Fibroblast of mammary gland (primary cell): ENCODE data around the gene MECR.
"Not testable (repeated sequence)": the region's sequence is repeated elsewhere in the genome, so short reads cannot be mapped to it uniquely, and the experiment has no call there.

Source experiments
- DNase-seq: peaks from one replicate; pipeline ENCODE4 v3.0.0-alpha.2; 2010; ENCODE audit warnings: low read depth
- H3K4me3 ChIP-seq: 2 replicates; pipeline ENCODE4 v1.5.1; 2011; ENCODE audit warnings: low read depth, mild to moderate bottlenecking, low read length, moderate library complexity; ENCODE audit not compliant: control insufficient read depth
- CTCF ChIP-seq: conservative IDR thresholded peaks from 2 replicates; pipeline ENCODE4 v1.5.1; 2011; ENCODE audit warnings: low read depth, low read length, inconsistent platforms; ENCODE audit not compliant: control insufficient read depth, insufficient read depth

Gene MECR

GRCh38 chr1:29236712-29237128 lies 6.0 kb upstream of the MECR start:
- peak overlapping the region; percentile 61 for H3K4me3 ChIP-seq
- no peak for TF ChIP-seq CTCF
- no peak for DNase-seq

- DNase-seq: peak; percentile 53
- TF ChIP-seq CTCF: no peak
- H3K4me3 ChIP-seq: peak within 1 kb of the TSS; percentile 61
Measured at GRCh38 chr1:29235955-29236711, 5.4 kb upstream of the MECR start, which contains the start of gene PTPRU. PTPRU (plus strand) TSS chr1:29236522; CDS start chr1:29236645, 123 bp downstream.

GRCh38 chr1:29234881-29235280 lies 4.1 kb upstream of the MECR start:
- H3K4me3 ChIP-seq, DNase-seq: not testable (repeated sequence)

GRCh38 chr1:29234471-29234870 lies 3.7 kb upstream of the MECR start:
- no peak for TF ChIP-seq CTCF
- H3K4me3 ChIP-seq: no peak overlapping the region
- DNase-seq: no peak

GRCh38 chr1:29233693-29234092 lies 3.0 kb upstream of the MECR start:
- DNase-seq: no peak
- no peak overlapping the region for H3K4me3 ChIP-seq
- no peak for TF ChIP-seq CTCF

DNA sequence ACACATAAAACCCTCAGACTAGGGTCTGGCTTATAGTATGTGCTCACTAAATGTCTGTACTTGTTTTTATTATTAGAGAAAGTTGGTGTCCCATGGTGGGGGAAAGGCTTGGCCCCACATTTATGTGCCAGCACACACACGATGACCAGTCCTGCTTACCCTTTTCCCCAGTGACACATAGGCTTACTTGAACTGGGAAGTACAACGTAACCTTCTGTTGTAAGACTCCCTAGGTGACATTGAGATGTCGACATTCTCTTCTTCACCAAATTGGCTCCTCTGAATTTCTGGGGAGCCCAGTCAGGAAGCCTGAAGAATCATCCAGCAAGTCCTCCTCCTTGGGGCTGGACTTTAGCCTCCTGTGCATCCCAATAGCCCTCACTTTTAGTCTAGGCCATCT lies 1.7 kb upstream of the MECR start:
- DNase-seq: no peak
- TF ChIP-seq CTCF: no peak
- H3K4me3 ChIP-seq: no peak overlapping the region

- peak overlapping the region; percentile 98 for H3K4me3 ChIP-seq
- no peak for DNase-seq
- TF ChIP-seq CTCF: no peak
Measured at GRCh38 chr1:29230204-29230552, 556 bp downstream of the MECR start.
